Activated naive CD4-positive, alpha-beta T cell (primary cell): ENCODE measurements around the gene PIGC.
"Not testable (repeated sequence)": the region's sequence is repeated elsewhere in the genome, so short reads cannot be mapped to it uniquely, and the experiment has no call there.

Experiments used
- DNase-seq, 4 experiments: peaks; one replicate each; lab custom pipeline; 2025; lab: John Stamatoyannopoulos, UW

The PIGC gene

GRCh38 chr1:172466795-172467407 lies 23.0 kb upstream of the PIGC start:
- DNase-seq: no peak

- DNase-seq: no peak
These were observed 21.7 kb upstream of the PIGC start for GRCh38 chr1:172465617-172466016.

- no peak for DNase-seq
These were observed 17.0 kb upstream of the PIGC start for GRCh38 chr1:172460887-172461315.

- DNase-seq: no peak
These were observed 16.3 kb upstream of the PIGC start for GRCh38 chr1:172460177-172460576.

DNA sequence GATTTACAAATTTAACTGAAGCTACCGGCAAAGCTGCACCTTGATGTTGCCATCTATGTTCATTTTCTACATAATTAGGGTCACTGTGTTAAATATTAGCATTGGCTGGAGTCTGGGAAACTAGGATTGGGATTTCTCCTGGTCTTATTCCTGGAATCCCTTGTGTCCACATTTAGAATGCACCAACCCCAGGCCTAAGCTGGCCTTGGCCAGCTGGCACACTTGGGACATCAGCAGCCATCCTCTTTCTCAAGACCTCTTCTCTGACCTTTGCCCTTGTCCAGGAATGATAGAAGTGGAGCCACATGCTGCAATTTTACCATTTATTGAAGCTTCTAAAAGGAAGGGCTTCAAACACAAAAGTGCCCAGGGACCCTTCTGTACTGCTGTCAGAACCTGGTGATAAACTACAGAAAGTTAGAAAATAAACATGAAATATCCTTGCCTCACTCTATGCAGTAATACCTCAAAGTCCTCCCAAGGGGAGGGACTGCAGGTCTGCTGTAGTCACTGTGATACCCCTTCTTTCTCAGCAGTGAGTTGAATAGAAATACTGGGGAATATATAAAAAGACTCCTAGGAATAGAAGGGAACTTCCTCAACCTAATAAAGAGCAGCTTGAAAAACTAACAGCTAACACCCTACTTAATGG lies 13.7 kb upstream of the PIGC start:
- DNase-seq: no peak

DNA sequence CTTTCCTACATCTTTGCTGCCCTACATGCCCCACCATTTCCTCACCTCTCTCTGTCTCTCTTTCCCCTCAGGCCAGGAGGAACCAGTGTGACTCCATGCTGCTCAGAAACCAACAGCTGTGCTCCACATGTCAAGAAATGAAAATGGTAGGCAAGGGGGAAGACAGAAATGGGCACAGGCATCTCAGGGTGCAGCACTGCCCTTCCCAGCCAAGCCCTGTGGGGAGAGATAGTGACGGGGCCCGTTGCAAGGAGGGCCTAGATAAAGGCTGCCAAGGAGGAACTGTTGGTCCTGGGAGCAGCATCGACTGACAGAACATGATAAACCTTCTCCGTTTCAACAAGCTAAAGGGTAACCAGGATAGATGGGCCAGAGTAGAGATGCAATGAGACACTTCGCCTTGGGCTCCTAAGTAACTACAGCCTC lies 12.5 kb upstream of the PIGC start:
- DNase-seq: no peak

- no peak for DNase-seq
These were observed 11.6 kb upstream of the PIGC start for GRCh38 chr1:172455451-172455850.

GRCh38 chr1:172453607-172454006 lies 9.7 kb upstream of the PIGC start:
- DNase-seq: no peak

DNA sequence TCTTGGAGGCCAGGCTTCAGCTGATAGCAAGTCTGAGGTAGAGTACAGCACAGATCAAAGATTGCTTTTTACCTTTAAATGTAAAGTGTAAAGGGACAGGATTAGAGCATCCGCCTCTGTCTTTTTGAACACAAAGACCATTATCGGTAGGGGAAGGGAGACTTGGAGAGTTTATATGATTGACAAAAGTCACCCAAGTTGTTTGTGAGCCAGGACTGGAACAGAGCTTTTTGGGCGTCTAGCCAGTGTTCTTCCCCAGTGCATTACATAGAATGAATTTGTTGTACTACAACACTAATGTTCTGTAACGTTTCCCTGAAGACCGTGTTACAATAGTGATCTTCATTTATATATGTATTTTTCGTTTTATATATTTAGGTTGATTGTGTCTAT lies 9.3 kb upstream of the PIGC start:
- DNase-seq: no peak

- no peak for DNase-seq
These were observed 8.8 kb upstream of the PIGC start for GRCh38 chr1:172452536-172453152.

- no peak for DNase-seq
These were observed 7.2 kb upstream of the PIGC start for GRCh38 chr1:172451002-172451443.

DNA sequence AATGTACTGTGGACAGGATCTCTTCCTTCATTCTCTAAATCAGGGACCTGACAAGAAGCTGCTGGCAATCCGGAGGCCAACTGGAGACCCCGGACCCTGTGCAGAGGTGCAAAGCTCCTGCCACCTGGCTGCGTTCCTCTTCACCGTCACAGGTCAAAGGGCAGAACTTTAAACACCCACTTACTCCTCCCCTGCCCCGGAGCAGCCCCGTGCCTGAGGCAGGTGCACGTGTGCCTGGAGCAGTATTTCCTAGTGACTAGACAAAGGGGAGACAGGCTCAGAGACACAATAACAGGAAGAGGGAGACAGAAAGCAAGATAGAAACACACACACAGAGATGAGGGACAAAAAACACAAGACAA lies 6.6 kb upstream of the PIGC start:
- DNase-seq: no peak

- DNase-seq: peak in 1 of 4 experiments; percentile 6
These were observed 6.0 kb upstream of the PIGC start for GRCh38 chr1:172449585-172450523.

GRCh38 chr1:172448995-172449584 lies 5.2 kb upstream of the PIGC start:
- no peak for DNase-seq

DNA sequence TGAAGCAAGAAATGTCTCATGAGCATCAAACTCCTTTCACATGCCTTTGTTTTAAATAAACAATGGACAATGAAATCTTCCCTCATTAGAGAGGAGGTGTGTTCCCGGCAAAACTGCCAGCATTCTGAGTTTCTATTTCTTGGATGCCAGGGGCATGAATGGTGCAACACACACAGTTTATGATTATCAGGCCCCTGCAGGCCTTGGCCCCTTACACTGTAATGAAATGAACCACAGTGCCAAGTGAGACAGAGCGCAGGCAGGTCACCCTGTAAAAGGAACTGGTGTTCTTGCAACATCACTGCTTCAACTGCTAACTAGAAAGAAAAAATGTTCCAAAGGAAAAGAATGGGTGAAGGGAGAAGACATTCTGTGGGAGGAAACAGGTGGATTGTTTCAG lies 3.8 kb upstream of the PIGC start:
- DNase-seq: no peak

DNA sequence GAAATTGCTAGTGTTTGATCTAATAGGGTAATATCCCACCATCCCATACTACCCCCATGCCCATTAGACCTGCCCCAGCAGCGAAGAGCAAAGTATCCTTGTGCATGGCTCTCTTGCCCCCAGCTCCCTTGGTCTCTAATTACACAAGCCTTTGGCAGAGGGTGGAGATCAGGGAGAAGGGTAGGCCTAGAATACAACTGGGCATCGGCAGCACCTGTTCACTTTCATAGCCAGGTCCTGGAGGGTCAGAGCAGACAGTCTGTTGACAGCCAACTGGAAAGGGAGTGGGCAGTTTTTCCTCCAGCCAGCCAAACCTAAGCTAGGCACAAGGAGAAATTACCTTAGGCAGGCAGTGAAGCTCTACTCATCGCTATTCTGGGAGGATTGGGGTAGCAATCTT lies 2.7 kb upstream of the PIGC start:
- no peak for DNase-seq

DNA sequence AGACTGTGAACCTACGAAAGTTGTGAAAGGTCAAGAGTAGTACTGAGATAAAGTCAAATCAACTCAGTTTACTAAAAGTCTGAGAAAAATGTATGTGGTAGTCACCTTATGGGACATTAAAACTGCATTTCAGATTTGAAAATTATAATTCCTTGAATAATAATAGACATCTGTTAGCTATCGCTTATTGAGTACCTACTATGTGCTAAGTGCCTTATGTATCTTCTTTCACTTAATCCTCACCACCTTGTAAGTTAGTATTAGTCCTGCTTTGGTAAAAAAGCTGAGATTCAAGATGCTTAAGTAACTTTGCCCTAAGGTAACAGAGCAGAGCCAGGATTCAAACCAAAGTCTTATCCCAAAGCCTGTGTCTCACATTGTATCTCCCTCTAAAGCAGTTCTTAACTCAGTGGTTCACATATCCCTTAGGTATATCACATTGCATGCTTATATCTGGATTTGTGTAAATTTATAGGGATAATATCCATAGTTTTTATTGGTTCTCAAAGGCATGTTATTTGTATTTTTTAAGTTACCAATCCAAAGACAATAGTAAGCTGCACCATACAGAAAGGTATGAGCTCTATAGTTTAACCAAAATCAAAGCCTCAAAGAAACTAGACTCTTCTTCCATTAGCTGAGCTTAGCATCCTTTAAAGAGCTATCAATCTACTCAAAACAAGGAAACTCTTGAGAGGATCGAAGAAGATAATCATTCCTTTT lies 865 bp downstream of the PIGC start:
- DNase-seq: no peak

- DNase-seq: no peak
These were observed 1.5 kb downstream of the PIGC start for GRCh38 chr1:172442404-172442803.

- not testable (repeated sequence) for DNase-seq
These were observed 6.7 kb downstream of the PIGC start for GRCh38 chr1:172437183-172437582.

DNA sequence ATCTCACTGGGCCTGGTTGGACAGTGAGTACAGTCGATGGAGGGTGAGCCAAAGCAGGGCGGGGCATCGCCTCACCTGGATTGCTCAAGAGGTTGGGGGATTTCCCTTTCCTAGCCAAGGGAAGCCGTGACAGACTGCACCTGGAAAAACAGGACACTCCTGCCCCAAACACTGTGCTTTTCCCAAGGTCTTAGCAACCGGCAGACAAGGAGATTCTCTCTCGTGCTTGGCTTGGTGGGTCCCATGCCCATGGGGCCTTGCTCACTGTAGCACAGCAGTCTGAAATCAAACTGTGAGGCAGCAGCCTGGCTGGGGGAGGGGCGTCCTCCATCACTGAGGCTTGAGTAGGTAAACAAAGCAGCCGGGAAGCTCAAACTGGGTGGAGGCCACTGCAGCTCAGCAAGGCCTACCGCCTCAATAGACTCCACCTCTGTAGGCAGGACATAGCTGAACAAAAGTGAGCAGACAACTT lies 12.1 kb downstream of the PIGC start:
- peak in 2 of 4 experiments; percentile 34 to 41 for DNase-seq

- DNase-seq: no peak
These were observed 12.7 kb downstream of the PIGC start for GRCh38 chr1:172431204-172431603.
